ENCODE data around the gene C19orf85.

Gene C19orf85

GRCh38 chr19:55443045-55443823, 21.3 kb downstream of the C19orf85 start, which contains the start of gene SHISA7 (continued):
- TF ChIP-seq REST (tag by site-specific recombination; IDR thresholded peaks at IDR 0.05): no peak
- TF ChIP-seq ZXDB (tag by site-specific recombination; IDR thresholded peaks at IDR 0.05): peak; percentile 76
- no peak for TF ChIP-seq ZNF239 (tag by site-specific recombination; IDR thresholded peaks at IDR 0.05)
- 0 out of 2 replicates have a peak, but pooled peaks have one; percentile 35 for TF ChIP-seq GLI4 (tag by site-specific recombination; IDR thresholded peaks at IDR 0.05)
- TF ChIP-seq ZNF785 (tag by site-specific recombination; IDR thresholded peaks at IDR 0.05): no peak; the same call in 1 of the 2 replicates
- TF ChIP-seq CTCF (tag by site-specific recombination; IDR thresholded peaks at IDR 0.05): 0 out of 2 replicates have a peak, but pooled peaks have one; percentile 10
- TF ChIP-seq ZNF302 (tag by site-specific recombination; IDR thresholded peaks at IDR 0.05; ENCODE audit: low read depth): no peak
- TF ChIP-seq ZBTB20 (tag by site-specific recombination; IDR thresholded peaks at IDR 0.05): peak; percentile 47; the same call in 1 of the 2 replicates
- no peak for TF ChIP-seq ZNF513 (tag by site-specific recombination; IDR thresholded peaks at IDR 0.05)
- no peak for TF ChIP-seq REPIN1 (tag by site-specific recombination; IDR thresholded peaks at IDR 0.05; ENCODE audit: low read depth)
- peak; percentile 63 for TF ChIP-seq ZNF366 (tag by site-specific recombination; conservative IDR thresholded peaks at IDR 0.05)
- no peak; the same call in 1 of the 2 replicates for TF ChIP-seq GLIS1 (tag by site-specific recombination; IDR thresholded peaks at IDR 0.05)
- TF ChIP-seq ZNF623 (tag by site-specific recombination; IDR thresholded peaks at IDR 0.05): no peak
- no peak for TF ChIP-seq ZSCAN16 (tag by site-specific recombination; IDR thresholded peaks at IDR 0.05)
- TF ChIP-seq ZNF585B (tag by site-specific recombination; IDR thresholded peaks at IDR 0.05): no peak
- no peak for TF ChIP-seq ZNF843 (tag by site-specific recombination; IDR thresholded peaks at IDR 0.05)
- no peak for TF ChIP-seq ZSCAN23 (tag by site-specific recombination; IDR thresholded peaks at IDR 0.05)
- no peak for TF ChIP-seq PRDM1 (tag by site-specific recombination; IDR thresholded peaks at IDR 0.05)
- peak; percentile 53 for TF ChIP-seq ZBTB26 (tag by site-specific recombination; optimal IDR thresholded peaks at IDR 0.05)
- TF ChIP-seq ZNF155 (tag by site-specific recombination; IDR thresholded peaks at IDR 0.05): no peak
- peak; percentile 47; the same call in 1 of the 2 replicates for TF ChIP-seq PATZ1 (tag by site-specific recombination; IDR thresholded peaks at IDR 0.05)
